ENCODE results near the gene RGS9. TPM values are rescaled to one million over a fixed set of nuclear protein-coding genes. Genes with fewer than 3 reads are reported as not detected.

The RGS9 gene
- total and polyA plus RNA-seq, 10 of the 15 experiments (the other 5 are each of a cell fraction or from before 2014, with no cell fraction given): 1.1 to 10.6 (median 5.6) TPM

- TF ChIP-seq TCF12 (IDR thresholded peaks at IDR 0.05; ENCODE audit: low read depth, low read length) (no peak), DPF2 (IDR thresholded peaks at IDR 0.05) (no peak), NR2C1 (IDR thresholded peaks at IDR 0.05) (no peak), RELB (IDR thresholded peaks at IDR 0.05; ENCODE audit: low read depth) (no peak), SREBF1 (IDR thresholded peaks at IDR 0.05; ENCODE audit: low read length) (no peak), RBBP5 (conservative IDR thresholded peaks at IDR 0.05) (no peak), MEF2A (IDR thresholded peaks at IDR 0.05; ENCODE audit: insufficient read depth, low read depth, low read length) (no peak), FOXK2 (IDR thresholded peaks at IDR 0.05) (no peak), PML (IDR thresholded peaks at IDR 0.05; ENCODE audit: low read length) (no peak), BHLHE40 (IDR thresholded peaks at IDR 0.05; ENCODE audit: borderline replicate concordance in 1 of 2, low read depth in 2 of 2, low read length in 1 of 2) (no peak), SMAD1 (IDR thresholded peaks at IDR 0.05; ENCODE audit: low read depth, partially characterized antibody) (no peak), ZZZ3 (IDR thresholded peaks at IDR 0.05; ENCODE audit: control insufficient read depth, insufficient read length, low read depth) (no peak)
- BruUV-seq (replicated peaks): no TSS peak
- ATAC-seq (no peak), DNase-seq (ENCODE audit: low read depth, low spot score) (no peak), FAIRE-seq (peak; percentile 18)
- Histone ChIP-seq H3K79me2 (ENCODE audit: control insufficient read depth, insufficient read depth, low read length) (no peaks in the 10 kb centered on the region), H3K36me3 (ENCODE audit: control insufficient read depth in 2 of 2, insufficient read depth in 2 of 2, low read length in 1 of 2) (no peaks in the 10 kb centered on the region), H3K9ac (ENCODE audit: control insufficient read depth, insufficient read depth, low read length) (no peak overlapping the region), H3K27me3 (replicated peaks in 1 of 2; ENCODE audit: control insufficient read depth in 2 of 2, insufficient read depth in 2 of 2, low read length in 1 of 2) (no peaks in the 10 kb centered on the region), H3K27ac (ENCODE audit: control insufficient read depth, insufficient read depth) (no peak overlapping the region), H3K4me1 (ENCODE audit: control insufficient read depth, insufficient read depth, low read length) (peaks cover 3% of the 10 kb centered on the region; the same call in 1 of the 2 replicates), H3K9me3 (replicated peaks; ENCODE audit: control insufficient read depth, insufficient read depth, low read length) (no peaks in the 10 kb centered on the region), H3K4me3 (no peak overlapping the region), H3K4me2 (ENCODE audit: control insufficient read depth, insufficient read depth) (no peak overlapping the region), H4K20me1 (ENCODE audit: control insufficient read depth, insufficient read depth) (no peaks in the 10 kb centered on the region), H2AFZ (ENCODE audit: control insufficient read depth, low read depth, low read length) (no peak overlapping the region)
- CTCF ChIA-PET: no interaction called here
- WGBS (ENCODE audit: insufficient coverage, insufficient replicate concordance, low lambda C conversion rate, missing lambda C conversion rate): 94% methylated on average over 6 of the region's 6 CpGs
- SMC1A ChIA-PET (ENCODE audit: uncharacterized antibody, unreplicated experiment): no interaction called here
- intact Hi-C loops (cut with micrococcal nuclease; ENCODE audit: unreplicated experiment): no loop called here
- POLR2A ChIA-PET: no interaction called here
- RAD21 ChIA-PET (ENCODE audit: unreplicated experiment): no interaction called here
- in situ Hi-C loops (cut with MboI): no loop called here
Measured at GRCh38 chr17:65190467-65191097, 53.4 kb downstream of the RGS9 start.

Data from GM12878 (cell line).